ENCODE data around the gene FKBP5. TPM values are rescaled to one million over a fixed set of nuclear protein-coding genes. Genes with fewer than 3 reads are reported as not detected.

Gene FKBP5
- total and polyA plus RNA-seq, 10 of the 15 experiments (the other 5 are each of a cell fraction or from before 2014, with no cell fraction given): 29.0 to 123 (median 62.3) TPM

DNA sequence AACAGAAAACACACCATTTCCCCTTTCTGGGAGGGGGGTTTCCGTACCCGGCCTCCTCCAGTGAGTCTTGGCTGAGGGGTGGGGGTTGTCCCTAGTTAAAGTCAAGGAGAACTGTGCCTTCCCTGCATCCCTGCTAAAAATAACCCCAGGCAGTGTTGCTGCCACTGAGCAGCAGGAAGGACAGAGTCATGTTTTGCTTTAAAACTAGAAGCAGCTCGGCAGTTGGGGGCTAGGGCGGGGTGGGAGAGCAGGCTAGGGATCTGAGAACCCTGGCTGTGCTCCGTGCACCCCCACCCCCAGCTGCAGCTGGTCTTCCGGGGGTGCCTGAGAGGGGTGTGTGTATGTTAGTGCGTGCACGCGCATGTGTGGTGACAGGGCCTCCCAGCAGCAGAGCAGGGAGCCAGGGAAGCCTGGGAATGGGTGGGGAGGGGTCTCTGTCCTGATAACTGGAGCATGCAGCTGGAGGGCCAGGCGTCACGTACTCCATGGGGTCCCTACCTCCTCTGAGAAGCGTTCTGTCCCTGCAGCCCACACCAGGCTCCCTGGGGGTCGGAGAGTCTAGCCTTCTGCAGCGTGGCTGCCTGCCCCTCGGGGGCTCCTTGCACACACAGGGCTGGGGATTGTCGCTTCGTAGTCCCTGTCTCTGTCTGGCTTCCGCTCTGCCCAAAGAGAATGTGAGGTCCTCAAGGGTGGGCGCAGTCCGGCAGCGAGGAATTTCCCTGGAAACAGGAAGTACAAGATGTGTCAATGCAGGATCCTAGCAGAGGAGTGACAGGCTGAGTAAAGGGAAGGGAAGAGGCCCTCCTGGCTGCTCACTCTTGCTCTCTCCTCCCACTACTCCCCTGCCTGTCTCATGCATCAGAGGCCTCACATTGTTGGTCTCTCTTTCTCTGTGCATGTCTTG, 31.4 kb upstream of the FKBP5 start (continued):
- TF ChIP-seq, protein P1, sequence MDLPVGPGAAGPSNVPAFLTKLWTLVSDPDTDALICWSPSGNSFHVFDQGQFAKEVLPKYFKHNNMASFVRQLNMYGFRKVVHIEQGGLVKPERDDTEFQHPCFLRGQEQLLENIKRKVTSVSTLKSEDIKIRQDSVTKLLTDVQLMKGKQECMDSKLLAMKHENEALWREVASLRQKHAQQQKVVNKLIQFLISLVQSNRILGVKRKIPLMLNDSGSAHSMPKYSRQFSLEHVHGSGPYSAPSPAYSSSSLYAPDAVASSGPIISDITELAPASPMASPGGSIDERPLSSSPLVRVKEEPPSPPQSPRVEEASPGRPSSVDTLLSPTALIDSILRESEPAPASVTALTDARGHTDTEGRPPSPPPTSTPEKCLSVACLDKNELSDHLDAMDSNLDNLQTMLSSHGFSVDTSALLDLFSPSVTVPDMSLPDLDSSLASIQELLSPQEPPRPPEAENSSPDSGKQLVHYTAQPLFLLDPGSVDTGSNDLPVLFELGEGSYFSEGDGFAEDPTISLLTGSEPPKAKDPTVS (IDR thresholded peaks at IDR 0.05; ENCODE audit: low read depth, low read length): no peak
- no peak for TF ChIP-seq FOXK2 (IDR thresholded peaks at IDR 0.05)
- TF ChIP-seq, protein P2, sequence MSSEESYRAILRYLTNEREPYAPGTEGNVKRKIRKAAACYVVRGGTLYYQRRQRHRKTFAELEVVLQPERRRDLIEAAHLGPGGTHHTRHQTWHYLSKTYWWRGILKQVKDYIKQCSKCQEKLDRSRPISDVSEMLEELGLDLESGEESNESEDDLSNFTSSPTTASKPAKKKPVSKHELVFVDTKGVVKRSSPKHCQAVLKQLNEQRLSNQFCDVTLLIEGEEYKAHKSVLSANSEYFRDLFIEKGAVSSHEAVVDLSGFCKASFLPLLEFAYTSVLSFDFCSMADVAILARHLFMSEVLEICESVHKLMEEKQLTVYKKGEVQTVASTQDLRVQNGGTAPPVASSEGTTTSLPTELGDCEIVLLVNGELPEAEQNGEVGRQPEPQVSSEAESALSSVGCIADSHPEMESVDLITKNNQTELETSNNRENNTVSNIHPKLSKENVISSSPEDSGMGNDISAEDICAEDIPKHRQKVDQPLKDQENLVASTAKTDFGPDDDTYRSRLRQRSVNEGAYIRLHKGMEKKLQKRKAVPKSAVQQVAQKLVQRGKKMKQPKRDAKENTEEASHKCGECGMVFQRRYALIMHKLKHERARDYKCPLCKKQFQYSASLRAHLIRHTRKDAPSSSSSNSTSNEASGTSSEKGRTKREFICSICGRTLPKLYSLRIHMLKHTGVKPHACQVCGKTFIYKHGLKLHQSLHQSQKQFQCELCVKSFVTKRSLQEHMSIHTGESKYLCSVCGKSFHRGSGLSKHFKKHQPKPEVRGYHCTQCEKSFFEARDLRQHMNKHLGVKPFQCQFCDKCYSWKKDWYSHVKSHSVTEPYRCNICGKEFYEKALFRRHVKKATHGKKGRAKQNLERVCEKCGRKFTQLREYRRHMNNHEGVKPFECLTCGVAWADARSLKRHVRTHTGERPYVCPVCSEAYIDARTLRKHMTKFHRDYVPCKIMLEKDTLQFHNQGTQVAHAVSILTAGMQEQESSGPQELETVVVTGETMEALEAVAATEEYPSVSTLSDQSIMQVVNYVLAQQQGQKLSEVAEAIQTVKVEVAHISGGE (CRISPR knock-in tag; IDR thresholded peaks at IDR 0.05): no peak
- no peak for TF ChIP-seq WRNIP1 (IDR thresholded peaks at IDR 0.05; ENCODE audit: borderline replicate concordance, low read depth, low read length)
- TF ChIP-seq, protein P3, sequence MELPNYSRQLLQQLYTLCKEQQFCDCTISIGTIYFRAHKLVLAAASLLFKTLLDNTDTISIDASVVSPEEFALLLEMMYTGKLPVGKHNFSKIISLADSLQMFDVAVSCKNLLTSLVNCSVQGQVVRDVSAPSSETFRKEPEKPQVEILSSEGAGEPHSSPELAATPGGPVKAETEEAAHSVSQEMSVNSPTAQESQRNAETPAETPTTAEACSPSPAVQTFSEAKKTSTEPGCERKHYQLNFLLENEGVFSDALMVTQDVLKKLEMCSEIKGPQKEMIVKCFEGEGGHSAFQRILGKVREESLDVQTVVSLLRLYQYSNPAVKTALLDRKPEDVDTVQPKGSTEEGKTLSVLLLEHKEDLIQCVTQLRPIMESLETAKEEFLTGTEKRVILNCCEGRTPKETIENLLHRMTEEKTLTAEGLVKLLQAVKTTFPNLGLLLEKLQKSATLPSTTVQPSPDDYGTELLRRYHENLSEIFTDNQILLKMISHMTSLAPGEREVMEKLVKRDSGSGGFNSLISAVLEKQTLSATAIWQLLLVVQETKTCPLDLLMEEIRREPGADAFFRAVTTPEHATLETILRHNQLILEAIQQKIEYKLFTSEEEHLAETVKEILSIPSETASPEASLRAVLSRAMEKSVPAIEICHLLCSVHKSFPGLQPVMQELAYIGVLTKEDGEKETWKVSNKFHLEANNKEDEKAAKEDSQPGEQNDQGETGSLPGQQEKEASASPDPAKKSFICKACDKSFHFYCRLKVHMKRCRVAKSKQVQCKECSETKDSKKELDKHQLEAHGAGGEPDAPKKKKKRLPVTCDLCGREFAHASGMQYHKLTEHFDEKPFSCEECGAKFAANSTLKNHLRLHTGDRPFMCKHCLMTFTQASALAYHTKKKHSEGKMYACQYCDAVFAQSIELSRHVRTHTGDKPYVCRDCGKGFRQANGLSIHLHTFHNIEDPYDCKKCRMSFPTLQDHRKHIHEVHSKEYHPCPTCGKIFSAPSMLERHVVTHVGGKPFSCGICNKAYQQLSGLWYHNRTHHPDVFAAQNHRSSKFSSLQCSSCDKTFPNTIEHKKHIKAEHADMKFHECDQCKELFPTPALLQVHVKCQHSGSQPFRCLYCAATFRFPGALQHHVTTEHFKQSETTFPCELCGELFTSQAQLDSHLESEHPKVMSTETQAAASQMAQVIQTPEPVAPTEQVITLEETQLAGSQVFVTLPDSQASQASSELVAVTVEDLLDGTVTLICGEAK (IDR thresholded peaks at IDR 0.05; ENCODE audit: borderline replicate concordance): no peak
- no peak for TF ChIP-seq RB1 (IDR thresholded peaks at IDR 0.05; ENCODE audit: borderline replicate concordance)
- TF ChIP-seq CREB1 (IDR thresholded peaks at IDR 0.05; ENCODE audit: low read depth): no peak
- TF ChIP-seq RBBP5 (conservative IDR thresholded peaks at IDR 0.05): no peak
- TF ChIP-seq NR2C1 (IDR thresholded peaks at IDR 0.05): no peak
- 0 out of 2 replicates have a peak, but pooled peaks have one; percentile 62 for TF ChIP-seq MYB (IDR thresholded peaks at IDR 0.05; ENCODE audit: borderline replicate concordance, low read depth, low read length)
- TF ChIP-seq ZZZ3 (IDR thresholded peaks at IDR 0.05; ENCODE audit: control insufficient read depth, insufficient read length, low read depth): no peak
- no peak for TF ChIP-seq SMAD1 (IDR thresholded peaks at IDR 0.05; ENCODE audit: low read depth, partially characterized antibody)
- no peak for TF ChIP-seq ESRRA (IDR thresholded peaks at IDR 0.05; ENCODE audit: low read length)
- no peak for TF ChIP-seq GABPA (IDR thresholded peaks at IDR 0.05; ENCODE audit: low read depth)
- no peak for TF ChIP-seq SREBF1 (IDR thresholded peaks at IDR 0.05; ENCODE audit: low read length)
- TF ChIP-seq SUZ12 (IDR thresholded peaks at IDR 0.05; ENCODE audit: unreplicated experiment): no peak
- no peak for TF ChIP-seq CEBPB (IDR thresholded peaks at IDR 0.05; ENCODE audit: borderline replicate concordance in 1 of 2, low read depth in 2 of 2, low read length in 2 of 2)
- TF ChIP-seq, protein P4, sequence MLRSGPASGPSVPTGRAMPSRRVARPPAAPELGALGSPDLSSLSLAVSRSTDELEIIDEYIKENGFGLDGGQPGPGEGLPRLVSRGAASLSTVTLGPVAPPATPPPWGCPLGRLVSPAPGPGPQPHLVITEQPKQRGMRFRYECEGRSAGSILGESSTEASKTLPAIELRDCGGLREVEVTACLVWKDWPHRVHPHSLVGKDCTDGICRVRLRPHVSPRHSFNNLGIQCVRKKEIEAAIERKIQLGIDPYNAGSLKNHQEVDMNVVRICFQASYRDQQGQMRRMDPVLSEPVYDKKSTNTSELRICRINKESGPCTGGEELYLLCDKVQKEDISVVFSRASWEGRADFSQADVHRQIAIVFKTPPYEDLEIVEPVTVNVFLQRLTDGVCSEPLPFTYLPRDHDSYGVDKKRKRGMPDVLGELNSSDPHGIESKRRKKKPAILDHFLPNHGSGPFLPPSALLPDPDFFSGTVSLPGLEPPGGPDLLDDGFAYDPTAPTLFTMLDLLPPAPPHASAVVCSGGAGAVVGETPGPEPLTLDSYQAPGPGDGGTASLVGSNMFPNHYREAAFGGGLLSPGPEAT (IDR thresholded peaks at IDR 0.05; ENCODE audit: low read depth): peak; percentile 97
- no peak for TF ChIP-seq SREBF2 (IDR thresholded peaks at IDR 0.05; ENCODE audit: low read length)

Measured in GM12878 (cell line).